HG03460 (cell line): ENCODE measurements around the gene PRICKLE3.
"Not testable (repeated sequence)": the region's sequence is repeated elsewhere in the genome, so short reads cannot be mapped to it uniquely, and the experiment has no call there.

Experiments
- ATAC-seq: cut with Tn5 transposase; IDR thresholded peaks from one replicate; pipeline ENCODE4 v1.9.1; 2021; ENCODE audit not compliant: unreplicated experiment

Gene PRICKLE3

DNA sequence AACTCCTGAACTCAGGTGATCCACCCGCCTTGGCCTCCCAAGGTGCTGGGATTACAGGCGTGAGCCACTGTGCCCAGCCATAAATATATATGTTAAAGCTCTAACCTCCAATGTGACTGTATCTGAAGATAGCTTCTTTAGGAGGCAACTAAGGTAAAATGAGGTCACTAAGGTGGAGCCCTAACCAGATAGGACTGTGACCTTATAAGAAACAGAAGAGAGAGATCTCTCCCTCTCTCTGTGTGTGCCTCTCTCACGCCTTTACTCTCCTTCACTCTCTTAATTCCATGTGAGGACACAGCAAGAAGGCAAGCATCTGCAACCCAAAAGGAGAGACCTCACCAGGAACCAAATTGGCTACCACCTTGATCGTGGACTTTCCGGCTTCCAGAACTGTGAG, 24.5 kb downstream of the PRICKLE3 start:
- ATAC-seq: no peak

DNA sequence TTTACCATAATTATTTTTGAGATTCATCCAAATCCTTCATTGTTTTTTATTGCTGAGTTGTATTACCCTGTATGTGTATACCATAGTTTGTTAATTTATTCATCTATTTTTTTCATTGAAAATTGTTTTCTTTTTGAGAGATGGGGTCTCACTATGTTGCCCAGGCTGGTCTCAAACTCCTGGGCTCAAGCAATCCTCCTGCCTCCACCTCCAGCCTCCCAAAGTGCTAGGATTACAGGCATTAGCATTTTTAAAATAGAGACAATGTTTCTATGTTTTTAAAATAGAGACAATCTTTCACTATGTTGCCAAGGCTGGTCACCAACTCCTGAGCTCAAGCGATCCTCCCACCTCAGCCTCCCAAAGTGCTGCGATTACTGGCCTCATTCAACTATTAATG, 25.3 kb downstream of the PRICKLE3 start:
- no peak for ATAC-seq

DNA sequence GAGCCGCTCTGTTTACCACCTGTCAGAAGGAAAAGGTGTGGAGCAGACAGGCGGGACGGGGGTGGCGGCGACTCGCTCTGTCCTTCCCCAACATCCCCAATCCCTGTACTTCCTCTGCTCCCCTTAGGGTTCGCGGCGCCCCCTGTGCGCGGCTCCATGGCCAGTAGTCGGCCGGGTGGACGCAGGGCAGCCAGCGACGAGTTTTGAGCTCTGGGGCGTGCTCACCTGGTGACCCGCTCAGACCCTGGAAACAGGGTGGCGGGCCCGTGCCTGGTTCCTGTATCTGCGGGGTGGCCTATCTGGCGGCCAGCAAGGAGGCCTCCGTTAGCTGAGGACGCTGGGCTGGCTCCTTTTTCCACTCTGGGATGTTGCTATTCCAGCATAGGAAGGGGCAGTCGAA, 29.0 kb downstream of the PRICKLE3 start:
- no peak for ATAC-seq

- peak; percentile 90 for ATAC-seq
These were observed 30.0 kb downstream of the PRICKLE3 start for GRCh38 chrX:49155900-49156837.

DNA sequence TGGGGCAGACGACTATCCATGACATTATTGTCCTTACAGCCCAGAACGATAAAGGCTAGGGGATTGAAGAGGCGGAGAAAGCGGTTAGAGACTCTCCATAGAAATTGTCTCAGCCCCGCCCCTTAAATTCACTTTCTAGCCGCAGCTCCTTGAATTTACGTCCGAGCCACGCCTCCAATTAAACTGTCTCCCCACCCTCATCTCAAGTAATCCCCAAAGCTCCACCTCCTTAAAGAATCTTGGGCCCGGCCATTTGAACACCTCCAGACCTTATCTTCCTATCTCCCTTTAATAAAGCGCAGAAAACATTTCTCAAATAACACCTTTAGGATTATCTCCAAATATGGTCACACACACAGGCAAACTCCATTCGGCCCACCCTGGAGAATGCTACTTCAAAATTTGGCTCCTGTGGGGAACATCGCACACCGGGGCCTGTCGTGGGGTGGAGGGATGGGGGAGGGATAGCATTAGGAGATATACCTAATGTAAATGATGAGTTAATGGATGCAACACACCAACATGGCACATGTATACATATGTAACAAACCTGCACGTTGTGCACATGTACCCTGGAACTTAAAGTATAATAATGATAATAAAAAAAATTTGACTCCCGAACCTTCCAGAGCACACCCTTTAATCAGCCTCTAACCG, 30.8 kb downstream of the PRICKLE3 start:
- ATAC-seq: no peak

DNA sequence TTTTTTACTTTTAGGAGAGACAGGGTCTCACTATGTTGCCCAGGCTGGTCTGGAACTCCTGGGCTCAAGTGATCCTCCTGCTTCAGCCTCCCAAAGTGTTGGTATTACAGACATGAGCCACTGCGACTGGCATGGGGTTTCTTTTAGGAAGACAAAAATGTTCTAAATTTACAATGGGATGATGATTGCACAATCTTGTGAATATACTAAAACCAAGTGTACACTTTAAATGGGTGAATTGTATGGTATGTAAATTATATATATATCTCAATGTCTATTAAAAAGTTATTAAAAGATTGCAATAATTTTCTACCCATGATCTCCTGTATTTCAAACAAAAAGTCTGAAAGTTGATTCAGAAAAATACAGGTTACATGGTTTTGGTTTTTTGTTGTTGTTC, 32.7 kb downstream of the PRICKLE3 start:
- ATAC-seq: no peak

DNA sequence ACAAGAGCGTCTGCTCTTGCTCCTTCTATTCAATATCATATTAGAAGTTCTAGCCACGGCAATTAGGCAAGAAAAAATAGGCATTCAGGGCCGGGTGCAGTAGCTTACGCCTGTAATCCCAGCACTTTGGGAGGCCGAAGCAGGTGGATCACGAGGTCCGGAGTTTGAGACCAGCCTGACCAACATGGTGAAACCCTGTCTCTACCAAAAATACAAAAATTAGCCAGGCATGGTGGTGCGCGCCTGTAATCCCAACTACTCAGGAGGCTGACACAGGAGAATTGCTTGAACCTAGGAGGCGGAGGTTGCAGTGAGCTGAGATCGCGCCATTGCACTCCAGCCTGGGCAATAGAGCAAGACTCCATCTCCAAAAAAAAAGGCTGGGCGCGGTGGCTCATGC, 36.9 kb downstream of the PRICKLE3 start:
- not testable (repeated sequence) for ATAC-seq

DNA sequence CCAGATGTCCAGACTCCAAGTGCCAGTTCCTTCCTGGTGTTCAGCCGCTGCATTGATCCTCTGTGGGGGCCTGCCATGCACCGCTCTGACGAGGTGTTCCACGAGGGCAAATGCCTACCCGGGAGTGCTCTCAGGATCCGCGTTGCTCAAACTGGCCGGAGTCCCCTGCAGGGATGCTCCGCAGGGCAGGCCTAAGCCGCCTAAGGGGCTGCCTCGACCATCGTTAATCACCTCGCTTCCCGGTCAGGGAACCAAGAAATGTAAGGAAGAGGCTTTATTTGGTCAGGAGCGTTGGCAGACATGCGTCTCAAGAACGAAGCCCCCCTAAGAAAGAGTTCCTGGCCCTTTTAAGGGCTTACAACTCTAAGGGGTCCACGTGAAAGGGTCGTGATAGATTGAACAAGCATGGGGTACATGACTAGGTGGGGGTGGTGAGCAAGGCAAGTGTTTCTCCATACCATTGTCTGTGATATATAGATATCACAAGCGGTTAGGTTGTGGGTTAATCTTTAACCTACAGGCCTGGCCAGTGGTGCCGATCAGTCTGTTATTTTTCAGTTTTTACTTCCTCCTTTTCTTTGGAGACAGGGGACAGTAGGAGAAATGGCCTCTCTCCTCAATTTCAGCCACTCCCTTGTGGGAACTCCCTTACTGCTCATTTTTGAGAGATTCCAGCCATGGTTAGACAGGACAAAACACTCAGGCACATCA, 37.6 kb downstream of the PRICKLE3 start:
- not testable (repeated sequence) for ATAC-seq

- no peak for ATAC-seq
These were observed 38.2 kb downstream of the PRICKLE3 start for GRCh38 chrX:49147936-49148335.

- no peak for ATAC-seq
These were observed 38.9 kb downstream of the PRICKLE3 start for GRCh38 chrX:49147282-49147681.

GRCh38 chrX:49143154-49143553, 43.0 kb downstream of the PRICKLE3 start:
- not testable (repeated sequence) for ATAC-seq

DNA sequence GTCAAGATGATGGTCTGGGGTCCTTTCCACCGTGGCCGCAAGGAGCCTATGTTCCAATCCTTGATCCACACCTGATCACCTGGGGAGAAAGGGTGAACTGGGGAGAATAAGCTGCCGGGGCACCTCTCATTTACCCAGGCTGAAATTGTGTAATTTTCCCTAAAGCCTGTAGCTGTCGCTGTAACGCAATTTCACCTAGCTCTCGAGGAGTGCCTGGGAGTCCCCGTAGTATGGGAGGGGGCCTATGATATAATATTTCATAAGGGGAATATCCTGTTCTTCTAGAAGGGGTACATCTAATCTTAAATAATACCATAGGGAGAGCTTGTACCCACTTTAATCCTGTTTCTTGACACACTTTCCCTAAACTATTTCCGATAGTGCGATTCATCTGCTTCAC, 43.9 kb downstream of the PRICKLE3 start:
- ATAC-seq: not testable (repeated sequence)

DNA sequence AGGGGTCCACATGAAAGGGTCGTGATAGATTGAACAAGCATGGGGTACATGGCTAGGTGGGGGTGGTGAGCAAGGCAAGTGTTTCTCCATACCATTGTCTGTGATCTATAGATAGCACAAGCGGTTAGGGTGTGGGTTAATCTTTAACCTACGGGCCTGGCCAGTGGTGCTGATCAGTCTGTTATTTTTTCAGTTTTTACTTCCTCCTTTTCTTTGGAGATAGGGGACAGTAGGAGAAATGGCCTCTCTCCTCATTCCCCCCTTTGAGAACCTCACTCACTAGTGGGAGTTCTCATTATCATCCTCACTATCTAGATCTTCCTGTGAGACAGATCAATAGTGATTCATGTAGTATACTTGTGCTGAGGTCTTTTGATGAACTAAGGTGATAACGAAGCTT, 46.5 kb downstream of the PRICKLE3 start:
- no peak for ATAC-seq

DNA sequence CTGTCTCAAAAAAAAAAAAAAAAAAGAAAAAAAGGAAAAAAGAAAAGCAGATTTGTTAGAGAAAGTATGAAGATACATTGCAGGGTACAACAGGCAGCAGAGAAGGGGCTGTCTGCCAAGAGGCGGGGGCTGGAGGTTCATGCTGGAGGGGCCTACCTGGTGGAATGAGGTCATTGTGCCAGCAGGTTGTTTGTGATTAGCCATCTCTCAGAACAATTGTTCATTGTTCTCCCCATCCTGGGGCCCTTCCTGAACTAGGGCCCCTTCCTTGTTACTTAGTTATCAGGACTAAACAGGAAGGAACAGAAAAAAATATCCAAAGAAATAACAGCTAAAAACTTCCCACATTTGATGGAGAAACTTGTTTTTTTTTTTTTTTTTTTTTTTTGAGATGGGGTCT, 48.7 kb downstream of the PRICKLE3 start:
- no peak for ATAC-seq

DNA sequence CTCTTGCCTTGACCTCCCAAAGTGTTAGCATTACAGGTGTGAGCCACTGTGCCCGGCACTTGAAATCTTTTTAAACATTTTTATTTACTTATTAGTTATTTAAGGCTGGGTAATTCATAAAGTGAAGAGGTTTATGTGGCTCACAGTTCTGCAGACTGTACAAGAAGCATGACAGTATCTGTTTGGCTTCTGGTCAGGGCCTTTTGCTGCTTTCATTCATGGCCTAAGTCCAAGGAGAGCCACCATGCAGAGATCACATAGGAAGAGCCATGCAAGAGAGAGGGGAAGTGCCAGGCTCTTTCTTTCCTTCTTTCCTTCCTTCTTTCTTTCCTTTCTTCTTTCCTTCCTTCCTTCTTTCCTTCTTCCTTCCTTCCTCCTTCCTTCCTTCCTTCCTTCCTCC, 52.4 kb downstream of the PRICKLE3 start:
- no peak for ATAC-seq

DNA sequence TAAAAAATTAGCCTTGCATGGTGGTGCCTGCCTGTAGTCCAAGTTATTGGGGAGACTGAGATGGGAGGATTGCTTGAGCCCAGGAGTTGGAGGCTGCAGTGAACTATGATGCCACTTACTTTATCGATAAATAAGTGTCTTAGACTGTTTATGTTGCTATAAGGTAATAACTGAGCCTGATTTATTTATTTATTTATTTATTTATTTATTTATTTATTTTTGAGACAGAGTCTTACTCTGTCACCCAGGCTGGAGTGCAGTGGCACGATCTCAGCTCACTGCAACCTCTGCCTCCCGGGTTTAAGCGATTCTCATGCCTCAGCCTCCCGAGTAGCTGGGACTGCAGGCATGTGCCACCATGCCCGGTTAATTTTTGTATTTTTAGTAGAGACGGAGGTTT, 53.9 kb downstream of the PRICKLE3 start:
- not testable (repeated sequence) for ATAC-seq

GRCh38 chrX:49129427-49129826, 56.7 kb downstream of the PRICKLE3 start:
- no peak for ATAC-seq

- ATAC-seq: not testable (repeated sequence)
These were observed 58.4 kb downstream of the PRICKLE3 start for GRCh38 chrX:49127742-49128258.
